Thoracic aorta (tissue), 2 donors: Measurements from ENCODE around the gene NCBP2. TPM values are rescaled to one million over a fixed set of nuclear protein-coding genes. Genes with fewer than 3 reads are reported as not detected.

Source experiments
- ATAC-seq: fragments of 150-250 bp; one replicate; pipeline ENCODE4 v1.8.0; 2017; ENCODE audit warnings: low read depth; ENCODE audit not compliant: insufficient number of reproducible peaks, low FRiP score
- DNase-seq: peaks from one replicate; pipeline ENCODE4 v3.0.0-alpha.2; 2020; ENCODE audit warnings: low spot score
- H3K27ac ChIP-seq, 2 donors: fragments of 200-600 bp; sonication (generic); 1 replicate in 1 of 2; 2 replicates in 1 of 2; pipeline ENCODE4 v1.5.1; 2016; ENCODE audit warnings: mild to moderate bottlenecking in 2 of 2, moderate library complexity in 2 of 2
- H3K27me3 ChIP-seq: fragments of 200-600 bp; sonication (generic); replicated peaks from 2 replicates; pipeline ENCODE4 v1.6.0; 2016; ENCODE audit warnings: mild to moderate bottlenecking; ENCODE audit not compliant: insufficient read depth
- H3K36me3 ChIP-seq: fragments of 200-600 bp; sonication (generic); one replicate; pipeline ENCODE4 v1.5.1; 2016
- H3K4me1 ChIP-seq, 2 donors: fragments of 200-600 bp; sonication (generic); 1 replicate in 1 of 2; 2 replicates in 1 of 2; pipeline versions ENCODE4 v1.5.1 to v1.6.0; 2016; ENCODE audit warnings: low read depth in 2 of 2, mild to moderate bottlenecking in 1 of 2; ENCODE audit not compliant: control insufficient read depth in 1 of 2
- H3K4me3 ChIP-seq: fragments of 200-600 bp; sonication (generic); 2 replicates; pipeline ENCODE4 v1.5.1; 2016; ENCODE audit warnings: mild to moderate bottlenecking
- H3K9me3 ChIP-seq: fragments of 200-600 bp; sonication (generic); 2 replicates; pipeline ENCODE4 v1.5.1; 2016
- CTCF ChIP-seq: fragments of 200-600 bp; sonication (generic); IDR thresholded peaks from one replicate; pipeline ENCODE4 v1.5.1; 2019; ENCODE audit warnings: antibody characterized with exemption
- total RNA-seq, 2 donors: library from RNA; depleted of rRNA; stranded (reverse); fragments of >200 nt; gene quantifications; one replicate each; pipeline versions ENCODE4 v1.1.0 to v1.2.3, GENCODE V29; 2016

Gene NCBP2
- total RNA-seq, 2 donors from 2014 or later: 26.5 to 44.1 TPM

- TF ChIP-seq CTCF: no peak
- no peaks in the 10 kb centered on the region for H3K4me1 ChIP-seq
- H3K4me3 ChIP-seq: no peak overlapping the region
- H3K27ac ChIP-seq: no peak overlapping the region
- DNase-seq (no peak), ATAC-seq (no peak)
- no peaks in the 10 kb centered on the region for H3K27me3 ChIP-seq
- H3K9me3 ChIP-seq: no peaks in the 10 kb centered on the region
- no peaks in the 10 kb centered on the region for H3K36me3 ChIP-seq
Measured at GRCh38 chr3:196988241-196989029, 46.1 kb upstream of the NCBP2 start.

GRCh38 chr3:196987022-196987421 is 44.7 kb upstream of the NCBP2 start:
- Histone ChIP-seq H3K27me3 (no peaks in the 10 kb centered on the region), H3K36me3 (no peaks in the 10 kb centered on the region), H3K4me1 (no peaks in the 10 kb centered on the region), H3K27ac (no peak overlapping the region), H3K9me3 (no peaks in the 10 kb centered on the region), H3K4me3 (no peak overlapping the region)
- ATAC-seq (no peak), DNase-seq (no peak)
- TF ChIP-seq CTCF: no peak

- H3K36me3 ChIP-seq: no peaks in the 10 kb centered on the region
- no peaks in the 10 kb centered on the region for H3K4me1 ChIP-seq
- DNase-seq (no peak), ATAC-seq (no peak)
- no peak overlapping the region for H3K4me3 ChIP-seq
- H3K9me3 ChIP-seq: no peaks in the 10 kb centered on the region
- H3K27ac ChIP-seq: no peak overlapping the region
- H3K27me3 ChIP-seq: no peaks in the 10 kb centered on the region
- no peak for TF ChIP-seq CTCF
Measured at GRCh38 chr3:196985954-196986885, 43.9 kb upstream of the NCBP2 start.

GRCh38 chr3:196985298-196985697 is 43.0 kb upstream of the NCBP2 start:
- no peak overlapping the region for H3K27ac ChIP-seq

More at GRCh38 chr3:196985298-196985697, 43.0 kb upstream of the NCBP2 start:
- Histone ChIP-seq H3K27me3 (no peaks in the 10 kb centered on the region), H3K4me3 (no peak overlapping the region), H3K9me3 (no peaks in the 10 kb centered on the region), H3K36me3 (no peaks in the 10 kb centered on the region), H3K4me1 (no peaks in the 10 kb centered on the region)
- TF ChIP-seq CTCF: no peak
- no peak for ATAC-seq
- DNase-seq: no peak
